Keratinocyte (primary cell): ENCODE results near the gene PLAU.

ENCODE experiments used
- CTCF ChIP-seq, 3 experiments: IDR thresholded peaks in 1 of 3; conservative IDR thresholded peaks in 1 of 3; optimal IDR thresholded peaks in 1 of 3; 2 replicates in 2 of 3; 3 replicates in 1 of 3; pipeline versions ENCODE3 to v1.5.1; 2011; ENCODE audit warnings: low read length in 3 of 3, mild to moderate bottlenecking in 3 of 3, moderate library complexity in 2 of 3, control low read depth in 1 of 3, inconsistent platforms in 1 of 3; ENCODE audit not compliant: insufficient read depth in 2 of 3; ENCODE audit errors: extremely low read depth in 1 of 3
- EZH2 ChIP-seq: IDR thresholded peaks from one replicate; pipeline ENCODE4 v1.6.1; 2012; ENCODE audit warnings: inconsistent platforms, mild to moderate bottlenecking, low read length, moderate library complexity

- TF ChIP-seq CTCF (optimal IDR thresholded peaks at IDR 0.05 in 1 of 3, IDR thresholded peaks at IDR 0.05 in 1 of 3, conservative IDR thresholded peaks at IDR 0.05 in 1 of 3; ENCODE audit: extremely low read depth in 1 of 3, insufficient read depth in 2 of 3, low read length in 3 of 3) (no peak), EZH2 (no peak)
Observed at GRCh38 chr10:73875139-73875475, 35.8 kb upstream of the PLAU start.
